H1 (cell line): ENCODE measurements around the gene CAMKK1. TPM values are rescaled to one million over a fixed set of nuclear protein-coding genes. Genes with fewer than 3 reads are reported as not detected.
A peak's percentile ranks its signal among the peaks of the same experiment; 100 is the strongest.

Experiments
- CBX5 ChIP-seq: fragments of 300-800, 300-1000 bp; sonication (generic); IDR thresholded peaks from 2 replicates; pipeline ENCODE4 v1.7.1; 2016; ENCODE audit warnings: antibody characterized with exemption, low read length, low read depth
- CEBPB ChIP-seq: IDR thresholded peaks from 2 replicates; pipeline ENCODE4 v1.6.1; 2012; ENCODE audit warnings: low read depth, low read length
- CHD7 ChIP-seq: fragments of 300-600 bp; sonication (generic); IDR thresholded peaks from 2 replicates; pipeline ENCODE4 v1.7.1; 2012; ENCODE audit warnings: low read length, moderate library complexity, mild to moderate bottlenecking, inconsistent platforms; ENCODE audit not compliant: insufficient replicate concordance
- SAP30 ChIP-seq: fragments of 300-600 bp; sonication (generic); IDR thresholded peaks from 2 replicates; pipeline ENCODE4 v1.7.1; 2012; ENCODE audit warnings: low read length, moderate library complexity, mild to moderate bottlenecking, inconsistent platforms; ENCODE audit not compliant: insufficient read depth, insufficient replicate concordance
- SIN3A ChIP-seq, 2 experiments: IDR thresholded peaks in 1 of 2; conservative IDR thresholded peaks in 1 of 2; 2 replicates each; pipeline ENCODE4 v1.6.1; 2011 to 2012; ENCODE audit warnings: low read length in 2 of 2, improper control_type of control experiment in 1 of 2, low read depth in 1 of 2, mild to moderate bottlenecking in 1 of 2
- TAF7 ChIP-seq: optimal IDR thresholded peaks from 2 replicates; pipeline ENCODE3; 2011; ENCODE audit warnings: low read depth, mild to moderate bottlenecking, inconsistent platforms, low read length, moderate library complexity, borderline replicate concordance
- polyA plus RNA-seq, 7 experiments: library from polyadenylated mRNA; depleted of rRNA in 3 of 7; stranded (reverse) in 5 of 7; unstranded in 2 of 7; fragments of >200 nt in 5 of 7; fragments of 200-250 nt in 2 of 7; gene quantifications; 1 replicate in 5 of 7; 2 replicates in 1 of 7; 4 replicates in 1 of 7; pipeline versions ENCODE4 v1.2.1 to v1.2.3, GENCODE V29; 2011 to 2013; ENCODE audit warnings: missing spikeins in 2 of 7, mixed read lengths in 2 of 7
- total RNA-seq: library from RNA; stranded (reverse); fragmentation: NEBNext Ultra II Directional; extraction: Animal tissue kit (Norgen Biotek cat#: 25700); gene quantifications from 2 replicates; pipeline ENCODE4 v1.2.1, GENCODE V29; 2021
- TF ChIP-seq, protein P1 (sequence below): IDR thresholded peaks from 2 replicates; pipeline ENCODE4 v1.6.1; 2012; ENCODE audit warnings: inconsistent platforms

Gene CAMKK1
- total and polyA plus RNA-seq, 2 of the 8 experiments (the other 6 are each of a cell fraction or from before 2014, with no cell fraction given): 7.1 to 7.6 TPM

DNA sequence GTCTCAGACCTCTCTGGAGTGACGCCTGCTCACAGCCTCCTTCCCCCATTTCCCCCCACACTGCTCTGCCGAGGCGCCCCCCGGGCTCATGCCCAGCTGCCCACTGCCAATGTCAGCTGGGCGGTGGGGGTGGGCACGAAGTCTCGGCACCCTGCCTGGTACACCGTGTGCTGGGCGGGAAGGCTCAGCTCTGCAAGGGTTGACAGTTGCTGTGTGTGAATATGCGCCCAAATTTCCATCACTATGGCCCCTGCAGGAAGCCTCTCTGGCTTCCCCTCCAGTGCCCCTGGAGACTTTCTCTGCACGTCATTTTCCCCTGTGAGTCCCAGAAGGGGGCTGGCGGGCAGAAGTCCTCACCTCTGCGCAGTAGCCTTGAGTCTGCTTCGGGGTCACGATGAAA is 11.6 kb upstream of the CAMKK1 start (continued):
- no peak for TF ChIP-seq CHD7
- no peak for TF ChIP-seq TAF7
- no peak for TF ChIP-seq SIN3A (conservative IDR thresholded peaks at IDR 0.05 in 1 of 2, IDR thresholded peaks at IDR 0.05 in 1 of 2; ENCODE audit: low read depth in 1 of 2, low read length in 2 of 2)
- TF ChIP-seq CEBPB: no peak
- TF ChIP-seq, protein P1, sequence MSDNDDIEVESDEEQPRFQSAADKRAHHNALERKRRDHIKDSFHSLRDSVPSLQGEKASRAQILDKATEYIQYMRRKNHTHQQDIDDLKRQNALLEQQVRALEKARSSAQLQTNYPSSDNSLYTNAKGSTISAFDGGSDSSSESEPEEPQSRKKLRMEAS: peak; percentile 34; the same call in 1 of the 2 replicates
- no peak for TF ChIP-seq SAP30
- no peak for TF ChIP-seq CBX5
